ENCODE measurements around the gene MAP1LC3B.

The MAP1LC3B gene

DNA sequence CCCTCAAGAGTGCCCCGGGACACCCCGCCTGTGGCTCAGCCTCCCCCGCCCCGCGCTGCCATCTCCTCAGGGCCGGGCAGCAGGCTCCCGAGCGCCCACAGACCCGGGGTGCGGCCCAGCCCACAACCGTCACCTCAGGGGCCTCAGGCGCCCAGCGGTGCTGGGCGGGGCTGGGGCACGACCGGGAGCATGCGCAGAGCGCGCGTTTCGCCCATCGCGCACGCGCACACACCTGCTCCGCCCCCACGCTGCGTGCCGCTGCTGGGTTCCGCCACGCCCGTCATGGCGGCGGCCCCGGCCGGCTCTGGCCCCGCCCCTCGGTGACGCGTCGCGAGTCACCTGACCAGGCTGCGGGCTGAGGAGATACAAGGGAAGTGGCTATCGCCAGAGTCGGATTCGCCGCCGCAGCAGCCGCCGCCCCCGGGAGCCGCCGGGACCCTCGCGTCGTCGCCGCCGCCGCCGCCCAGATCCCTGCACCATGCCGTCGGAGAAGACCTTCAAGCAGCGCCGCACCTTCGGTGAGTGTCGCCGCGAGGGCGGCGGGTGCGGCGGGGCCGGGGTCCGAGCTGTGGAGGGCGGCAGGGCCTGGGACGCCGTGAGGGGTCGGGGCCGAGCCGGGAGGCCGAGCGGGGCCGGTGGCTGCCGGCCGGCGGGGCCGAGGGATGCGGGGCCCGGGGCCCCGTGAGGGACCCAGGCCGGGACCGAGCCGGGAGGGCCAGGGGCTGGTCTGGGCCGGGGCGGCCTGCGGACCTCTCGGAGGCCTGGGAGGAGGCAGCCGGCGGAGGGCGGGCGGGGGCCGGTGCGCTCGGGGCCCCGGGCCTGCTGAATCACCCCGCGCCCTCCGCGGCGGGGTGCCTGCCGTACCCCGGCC, at the start of gene MAP1LC3B:
Gene MAP1LC3B (plus strand): TSS at position 387 of the 871 bp plus-strand sequence. CDS start 92 bp downstream, at position 479.
- in situ Hi-C loops (cut with MboI; ENCODE audit: low sequenced_read_pairs) = no loop called here

DNA sequence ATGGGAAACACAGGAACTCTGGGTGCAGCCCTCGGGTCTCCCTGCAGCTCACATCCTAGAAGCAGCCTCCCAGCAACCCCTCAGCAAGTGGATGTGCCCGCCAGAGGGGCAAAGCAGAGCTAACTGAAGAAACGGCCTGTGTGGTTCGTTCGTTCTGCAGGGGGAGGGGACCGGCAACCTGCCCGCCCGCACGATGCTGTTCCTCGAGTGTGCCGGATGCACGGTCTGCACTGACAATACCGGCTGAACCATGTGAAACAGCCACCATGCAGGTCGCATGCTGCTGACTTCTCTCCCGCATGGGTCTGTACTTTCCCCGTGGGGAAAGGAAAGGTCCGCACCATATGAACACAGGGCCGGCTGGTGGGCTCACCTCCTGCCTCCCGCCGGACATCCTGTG, 49.6 kb upstream of the MAP1LC3B start:
- in situ Hi-C loops (cut with MboI; ENCODE audit: low sequenced_read_pairs) = no loop called here

DNA sequence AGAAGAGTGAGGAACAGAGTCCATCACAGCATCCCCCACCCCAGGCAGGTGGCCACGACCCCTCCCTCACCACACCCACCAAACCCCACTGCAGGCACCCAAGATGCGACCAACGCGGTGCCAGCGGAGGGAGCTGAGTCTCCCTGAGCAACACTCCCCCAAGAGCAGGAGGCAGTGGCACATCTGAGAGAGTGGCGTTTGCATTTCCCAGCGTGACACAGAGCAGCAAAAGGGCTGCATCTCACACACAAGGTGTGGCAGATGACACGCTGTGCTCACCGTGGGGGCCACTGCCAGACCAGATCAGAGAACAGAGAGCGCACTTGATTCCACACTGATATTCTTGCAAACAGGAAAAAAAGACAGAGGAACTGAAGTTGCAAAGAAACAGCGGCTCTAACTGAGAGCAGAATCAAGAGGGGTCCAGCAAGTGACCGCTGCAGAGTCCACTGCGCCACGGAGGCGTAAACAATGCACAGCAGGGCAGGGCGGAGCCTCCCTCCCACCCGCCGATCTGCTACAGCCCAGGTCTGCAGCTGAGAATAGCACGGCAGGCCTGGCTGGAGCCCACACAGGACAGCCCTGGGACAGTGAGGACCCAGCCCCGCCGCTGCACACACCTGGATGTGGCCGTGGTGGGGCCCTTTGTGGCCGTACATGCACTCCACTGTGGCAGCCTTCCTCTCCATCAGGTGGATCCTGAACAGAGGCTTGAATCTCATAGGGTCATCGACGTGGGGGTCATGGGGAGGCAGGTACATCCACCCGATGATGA, 49.0 kb upstream of the MAP1LC3B start:
- in situ Hi-C loops (cut with MboI; ENCODE audit: low sequenced_read_pairs) = no loop called here

DNA sequence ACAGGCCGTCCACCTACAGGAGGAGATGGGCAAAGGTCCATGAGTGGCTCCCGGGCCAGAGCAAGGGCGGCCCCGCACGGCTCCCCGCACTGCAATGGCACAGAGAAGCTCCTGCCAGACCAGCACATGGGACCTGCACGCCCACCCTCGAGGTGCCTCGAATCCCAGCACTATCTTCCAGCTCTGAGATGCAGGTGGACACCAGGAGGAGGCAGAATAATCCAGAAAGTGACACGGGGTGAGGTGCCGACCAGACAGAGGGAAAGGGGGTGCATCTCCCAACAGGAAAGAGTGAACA, 48.4 kb upstream of the MAP1LC3B start:
- in situ Hi-C loops (cut with MboI; ENCODE audit: low sequenced_read_pairs) = no loop called here

DNA sequence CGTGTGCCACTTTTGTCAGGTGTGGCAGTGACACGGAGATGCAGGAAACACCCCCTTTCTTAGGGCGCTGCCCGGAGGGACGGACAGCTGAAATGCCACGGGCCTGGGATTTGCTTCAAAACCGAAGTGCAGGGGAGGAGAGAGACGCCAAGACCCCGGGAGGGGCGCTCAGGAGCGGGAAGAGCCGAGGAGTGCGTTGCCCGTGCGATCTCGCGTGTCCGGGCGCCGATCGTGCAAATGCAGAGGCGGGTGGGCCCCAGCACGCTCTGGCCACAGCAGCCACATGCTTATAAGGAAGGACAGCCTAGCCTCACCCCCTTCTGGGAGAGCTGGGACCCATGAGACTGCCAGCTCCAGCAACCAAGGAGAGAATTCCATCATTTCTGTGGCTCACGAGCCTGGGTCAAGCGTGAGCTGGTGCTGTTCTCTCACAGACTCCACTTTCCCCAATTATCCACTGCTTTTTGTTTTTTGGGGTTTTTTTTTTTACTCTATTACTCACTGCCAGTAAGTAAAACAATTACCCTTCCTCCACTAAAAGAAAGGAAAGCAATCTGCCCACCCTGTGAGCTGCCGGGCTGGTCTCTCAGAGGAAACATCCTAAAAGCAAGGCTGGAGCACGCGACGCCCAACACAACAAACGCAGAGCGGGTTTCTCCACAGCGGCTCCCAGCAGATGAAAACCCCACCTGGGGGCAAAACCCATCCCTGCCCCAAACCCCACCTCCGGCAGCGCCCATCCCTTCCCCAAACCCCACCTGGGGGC, 47.8 kb upstream of the MAP1LC3B start:
- in situ Hi-C loops (cut with MboI; ENCODE audit: low sequenced_read_pairs) = no loop called here

DNA sequence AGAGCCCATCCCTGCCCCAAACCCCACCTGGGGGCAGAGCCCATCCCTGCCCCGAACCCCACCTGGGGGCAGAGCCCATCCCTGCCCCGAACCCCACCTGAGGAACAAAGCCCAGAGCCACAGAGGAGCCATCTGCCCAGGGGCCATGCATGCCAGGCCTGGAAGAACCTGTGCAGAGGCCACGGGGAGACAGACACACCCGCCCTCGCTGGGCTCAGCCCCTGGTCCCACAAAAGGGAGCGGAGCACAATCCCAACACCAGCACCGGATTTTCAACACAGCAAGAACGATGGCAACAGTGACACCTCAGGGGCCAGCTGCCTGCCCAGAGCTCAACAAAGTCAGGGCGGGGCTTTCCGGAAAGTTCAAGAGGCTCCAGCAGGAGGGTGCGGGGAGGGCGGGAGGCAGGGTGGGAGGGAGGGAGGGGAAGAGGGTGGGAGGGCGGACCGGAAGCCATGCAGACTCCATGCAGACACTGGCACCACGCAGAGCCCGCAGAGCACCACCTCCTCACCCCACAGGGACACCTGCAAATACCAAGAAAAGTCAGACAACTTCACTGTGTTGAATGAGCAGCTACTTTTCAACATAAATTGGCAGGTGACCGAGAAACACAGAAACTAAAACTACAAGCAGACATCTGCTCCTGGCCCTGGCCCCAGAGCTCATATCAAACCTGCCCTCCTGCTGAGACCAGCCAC, 47.1 kb upstream of the MAP1LC3B start:
- in situ Hi-C loops (cut with MboI; ENCODE audit: low sequenced_read_pairs) = no loop called here

DNA sequence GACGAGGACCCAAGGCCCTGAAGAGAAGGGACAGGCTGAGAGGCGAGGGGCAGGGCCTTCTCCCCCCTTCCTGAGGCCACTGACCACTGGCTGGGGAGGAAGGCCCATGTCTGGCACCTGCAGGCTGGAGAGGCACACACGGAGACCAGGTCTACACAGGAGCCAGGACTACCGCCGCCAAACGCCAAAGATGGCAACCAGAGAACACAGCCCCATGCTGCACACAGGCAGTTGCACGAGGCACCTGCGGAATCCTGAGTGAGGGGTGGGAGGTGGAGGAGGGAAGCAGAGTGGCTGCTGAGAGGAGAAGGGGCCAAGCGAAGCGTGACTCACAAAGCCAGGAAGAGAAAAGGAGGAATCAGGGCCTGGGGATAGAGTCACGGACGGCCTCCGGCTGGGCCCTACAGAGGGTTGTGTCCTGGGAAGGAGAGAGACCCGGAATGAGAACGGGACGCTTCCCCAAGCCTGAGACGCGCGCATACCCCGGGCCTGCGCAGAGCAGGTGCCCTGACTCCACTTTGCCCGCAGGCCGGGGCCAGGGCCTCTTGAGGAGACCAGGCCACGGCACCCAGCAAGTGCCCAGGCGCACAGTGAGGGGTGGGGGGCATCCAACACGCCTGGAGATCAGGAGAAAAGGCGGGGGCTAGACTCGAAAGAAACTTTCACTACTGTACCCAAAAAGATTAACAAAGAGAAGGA, 46.3 kb upstream of the MAP1LC3B start:
- in situ Hi-C loops (cut with MboI; ENCODE audit: low sequenced_read_pairs) = no loop called here

DNA sequence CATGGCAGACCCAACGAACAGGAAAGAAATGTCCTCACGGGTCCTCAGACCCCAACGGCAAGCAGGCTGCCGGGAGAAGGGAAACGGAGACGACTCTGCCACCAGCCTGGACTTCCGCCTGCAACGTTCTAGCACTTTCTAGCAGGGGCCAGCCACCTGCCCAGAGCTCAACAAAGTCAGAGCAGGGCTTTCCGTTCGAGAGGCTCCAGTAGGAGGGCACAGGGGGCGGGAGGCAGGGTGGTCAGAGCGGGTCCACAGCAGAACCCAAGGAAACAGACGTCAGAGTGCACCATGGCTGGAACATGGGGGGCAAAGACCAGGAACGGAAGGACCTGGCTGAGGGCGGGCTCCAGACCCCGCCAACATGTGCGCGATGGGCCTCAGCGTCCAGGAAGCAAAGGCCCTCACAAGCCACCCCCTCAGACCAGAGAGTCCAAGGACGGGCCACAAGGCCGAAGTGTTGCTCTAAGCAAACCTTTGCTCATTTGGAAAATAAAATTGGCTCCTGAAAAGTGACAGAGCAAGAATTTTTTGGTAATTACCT, 45.5 kb upstream of the MAP1LC3B start:
- in situ Hi-C loops (cut with MboI; ENCODE audit: low sequenced_read_pairs) = no loop called here

DNA sequence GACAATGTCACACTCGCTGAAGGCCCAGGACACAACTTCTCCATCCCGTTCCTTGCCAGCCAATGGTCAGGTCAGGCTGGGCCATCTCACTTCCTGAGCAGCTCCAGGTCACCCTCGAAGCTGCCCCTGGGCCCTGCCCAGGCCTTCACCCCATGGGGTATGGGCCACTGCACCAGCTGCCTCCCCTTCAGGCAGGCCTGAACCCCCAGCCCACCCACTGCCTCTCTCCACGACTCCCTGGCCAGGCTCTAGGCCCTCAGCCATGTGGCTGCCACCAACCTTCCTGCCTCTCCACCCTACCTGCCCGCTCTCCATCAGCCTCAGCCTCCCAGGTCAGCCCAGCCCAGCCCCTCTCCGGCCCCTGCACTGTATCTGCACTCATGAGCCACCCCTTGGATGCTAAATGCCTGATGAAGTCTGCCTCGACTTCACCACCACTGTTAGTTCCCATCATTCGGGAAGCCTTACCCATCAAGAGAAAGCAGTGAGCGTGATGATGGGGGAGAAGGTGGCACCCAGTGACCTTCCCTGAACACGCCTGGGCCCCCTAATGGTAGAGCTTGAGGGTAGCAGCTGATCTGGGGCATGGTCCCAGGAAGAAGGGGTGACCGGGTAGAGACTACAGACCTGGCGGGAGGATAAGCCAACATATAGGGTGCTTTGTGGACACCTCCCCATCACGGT, 44.1 kb upstream of the MAP1LC3B start:
- in situ Hi-C loops (cut with MboI; ENCODE audit: low sequenced_read_pairs) = no loop called here

DNA sequence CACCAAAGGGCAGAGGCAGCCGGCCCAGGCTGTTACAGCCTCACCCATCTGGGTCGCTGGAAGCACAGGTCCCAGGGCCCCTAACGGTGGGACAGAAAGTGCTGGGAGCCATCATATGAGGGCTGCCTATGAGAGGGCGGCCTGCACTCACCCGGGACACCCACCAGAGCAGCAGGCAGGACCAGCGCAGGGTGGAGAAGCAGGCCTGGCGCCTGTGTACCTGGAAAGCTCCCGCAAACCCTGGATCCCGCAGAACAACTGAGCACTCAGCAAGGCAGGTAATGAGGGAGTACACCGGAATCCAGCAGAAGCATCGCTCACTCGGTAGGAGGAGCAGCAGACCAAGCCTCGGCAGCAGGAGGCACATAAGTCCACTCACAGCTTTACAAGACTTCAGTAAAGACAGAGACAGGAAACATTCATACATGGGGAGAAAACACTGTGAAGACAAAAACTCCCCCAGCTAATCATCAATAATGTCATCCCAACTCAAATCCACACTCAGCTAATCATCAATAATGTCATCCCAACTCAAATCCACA, 43.4 kb upstream of the MAP1LC3B start:
- in situ Hi-C loops (cut with MboI; ENCODE audit: low sequenced_read_pairs) = no loop called here

DNA sequence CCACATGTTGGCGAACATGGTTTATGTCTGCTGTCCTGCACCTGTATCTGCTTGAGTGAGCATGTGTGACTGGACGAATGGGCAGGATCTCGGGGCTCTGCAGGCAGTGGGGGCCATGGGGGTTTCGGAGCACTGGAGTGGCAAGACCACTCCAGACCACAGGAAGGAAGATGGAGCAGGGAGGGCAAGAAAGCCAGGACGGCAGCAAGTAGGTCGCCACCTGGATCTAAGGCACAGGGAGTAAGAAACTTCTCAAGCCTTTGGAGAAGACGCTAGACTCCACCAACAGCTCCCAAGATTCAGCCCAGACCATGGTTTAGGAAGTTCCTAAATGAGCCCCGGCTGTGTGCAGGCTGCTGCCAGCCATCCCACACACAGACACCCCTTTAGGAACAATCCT, 42.1 kb upstream of the MAP1LC3B start:
- in situ Hi-C loops (cut with MboI; ENCODE audit: low sequenced_read_pairs) = no loop called here

DNA sequence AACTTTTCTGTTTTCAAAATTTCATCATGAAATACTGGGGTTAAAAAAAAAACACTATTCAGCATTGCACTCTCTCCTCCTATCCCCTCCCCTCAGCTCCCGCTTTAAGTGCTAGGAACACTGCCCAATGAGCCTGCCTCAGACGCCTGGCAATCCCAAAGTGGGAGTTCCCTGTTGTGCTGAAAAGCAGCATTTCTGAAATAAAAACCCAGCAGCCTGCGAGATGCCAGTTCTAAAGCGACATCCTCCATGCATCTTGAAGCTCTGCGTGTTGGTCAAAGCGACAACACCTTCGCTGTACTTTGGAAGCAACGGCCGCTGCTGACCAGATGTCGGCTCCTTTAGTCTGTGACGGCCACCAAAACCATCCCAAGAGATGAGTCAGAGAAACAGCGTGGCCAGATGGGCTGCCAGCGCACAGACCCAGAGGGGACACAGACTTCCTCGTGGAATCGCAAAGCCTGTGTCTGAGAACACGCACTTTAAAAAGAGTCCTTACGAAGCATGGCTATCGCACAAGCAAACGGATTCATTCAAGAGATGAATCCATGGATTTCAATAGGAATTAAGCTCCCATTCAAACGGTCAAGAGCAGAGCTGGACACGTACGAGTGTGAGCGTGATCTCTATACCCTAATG, 41.3 kb upstream of the MAP1LC3B start:
- in situ Hi-C loops (cut with MboI; ENCODE audit: low sequenced_read_pairs) = no loop called here

DNA sequence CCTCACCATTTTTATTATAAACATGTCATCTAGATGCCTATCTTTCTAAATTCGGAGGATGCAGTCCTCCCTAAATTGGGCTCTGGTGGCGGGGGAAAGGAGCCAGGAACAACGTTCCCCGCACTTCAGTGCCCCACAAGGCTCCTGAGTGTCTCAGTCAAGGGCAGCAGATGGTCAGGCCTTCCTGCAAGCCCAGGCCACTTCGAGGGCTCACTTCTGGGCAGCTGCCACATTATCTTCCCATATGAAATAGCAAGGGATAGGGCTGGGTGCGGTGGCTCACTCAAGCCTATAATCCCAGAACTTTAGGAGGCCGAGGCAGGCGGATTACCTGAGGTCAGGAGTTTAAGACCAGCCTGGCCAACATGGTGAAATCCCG, 40.8 kb upstream of the MAP1LC3B start:
- in situ Hi-C loops (cut with MboI; ENCODE audit: low sequenced_read_pairs) = no loop called here

DNA sequence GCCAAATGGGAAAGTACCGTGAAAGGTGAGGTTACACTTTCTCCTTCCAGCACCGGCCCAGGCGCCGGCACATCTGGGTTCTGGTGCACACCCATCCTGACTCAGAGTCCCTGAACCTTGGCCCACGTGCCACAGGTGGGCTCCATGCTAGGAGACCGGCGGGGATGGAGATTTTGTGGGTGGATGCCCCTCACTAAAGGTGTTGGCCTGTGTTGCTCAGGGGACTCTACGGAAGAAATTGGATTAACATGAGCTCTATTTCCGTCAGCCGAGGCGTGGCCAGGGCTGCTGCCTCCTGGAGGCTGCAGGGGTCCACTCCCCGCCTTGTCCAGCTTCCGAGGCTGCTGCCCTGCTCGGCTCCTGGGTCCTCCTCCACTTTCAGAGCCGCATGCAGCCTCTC, 39.3 kb upstream of the MAP1LC3B start:
- in situ Hi-C loops (cut with MboI; ENCODE audit: low sequenced_read_pairs) = no loop called here

DNA sequence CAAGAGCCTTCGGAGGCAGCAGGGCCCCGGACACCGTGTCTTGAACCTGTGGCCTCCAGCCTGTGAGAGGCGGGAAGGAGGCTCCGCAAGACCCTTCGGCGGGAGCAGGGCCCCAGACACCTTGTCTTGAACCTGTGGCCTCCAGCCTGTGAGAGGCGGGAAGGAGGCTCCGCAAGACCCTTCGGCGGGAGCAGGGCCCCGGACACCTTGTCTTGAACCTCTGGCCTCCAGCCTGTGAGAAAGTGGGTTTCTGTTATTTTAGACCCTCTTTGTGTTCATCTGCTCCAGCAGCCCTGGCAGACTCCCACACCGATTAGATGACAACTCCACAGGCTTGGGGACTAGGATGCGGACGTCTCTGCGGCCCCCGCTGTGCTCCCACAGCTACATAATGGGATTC, 38.5 kb upstream of the MAP1LC3B start:
- in situ Hi-C loops (cut with MboI; ENCODE audit: low sequenced_read_pairs) = no loop called here

DNA sequence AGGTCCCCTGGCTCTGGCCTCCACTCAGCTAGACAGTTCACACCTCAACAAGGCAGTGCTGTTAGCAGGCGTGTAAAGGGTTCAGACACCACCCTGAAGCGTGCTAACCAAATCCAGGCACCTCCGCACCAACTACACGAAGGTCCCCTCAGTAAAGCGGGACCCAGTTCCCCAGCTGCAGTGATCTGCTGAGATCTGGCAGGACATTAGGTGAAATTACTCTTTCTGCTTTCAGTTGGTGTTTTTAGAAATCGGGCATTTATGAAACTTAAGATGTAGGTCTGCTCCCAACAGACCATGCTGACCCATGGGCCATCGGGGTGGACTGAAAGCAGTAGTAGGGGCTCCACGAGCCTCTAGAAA, 35.7 kb upstream of the MAP1LC3B start:
- in situ Hi-C loops (cut with MboI; ENCODE audit: low sequenced_read_pairs) = no loop called here

DNA sequence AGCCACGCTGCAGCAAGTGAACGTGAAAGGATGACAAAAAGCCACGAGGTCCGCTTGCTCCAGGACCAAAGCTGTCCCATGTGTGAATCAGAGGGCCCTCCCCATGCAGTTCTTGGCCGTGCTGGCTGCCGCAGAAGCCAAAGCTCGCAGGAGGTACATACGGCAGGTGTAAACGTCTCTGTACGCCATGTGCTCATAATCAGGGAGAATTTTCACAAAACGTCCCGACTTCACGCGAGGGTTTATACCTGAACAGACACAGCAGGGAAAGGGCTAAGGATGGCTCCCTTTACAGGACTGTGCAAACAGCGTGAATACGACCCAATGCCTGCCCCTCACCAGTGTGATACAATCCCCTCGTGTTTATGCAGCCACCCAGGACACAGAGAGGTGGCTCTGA, 33.9 kb upstream of the MAP1LC3B start:
- in situ Hi-C loops (cut with MboI; ENCODE audit: low sequenced_read_pairs) = no loop called here

DNA sequence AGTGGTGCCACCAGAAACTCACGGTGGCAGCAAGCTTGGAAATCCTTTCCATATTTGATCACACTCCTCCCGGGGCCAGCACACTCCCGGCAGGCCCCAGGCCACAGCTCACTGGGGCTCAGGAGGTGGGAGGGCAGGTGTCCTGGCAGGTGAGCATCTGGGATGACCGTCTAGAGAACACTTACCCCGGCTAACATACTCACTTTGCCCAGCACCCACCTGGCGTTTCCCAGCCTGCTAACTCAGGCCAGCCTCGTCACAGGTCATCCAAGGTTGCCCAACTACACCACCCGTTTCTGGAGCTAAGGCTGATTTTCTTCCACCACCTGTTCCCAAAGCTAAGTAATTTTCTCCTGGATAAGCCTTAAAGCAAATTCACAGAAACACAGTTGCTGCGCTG, 33.4 kb upstream of the MAP1LC3B start:
- in situ Hi-C loops (cut with MboI; ENCODE audit: low sequenced_read_pairs) = no loop called here

DNA sequence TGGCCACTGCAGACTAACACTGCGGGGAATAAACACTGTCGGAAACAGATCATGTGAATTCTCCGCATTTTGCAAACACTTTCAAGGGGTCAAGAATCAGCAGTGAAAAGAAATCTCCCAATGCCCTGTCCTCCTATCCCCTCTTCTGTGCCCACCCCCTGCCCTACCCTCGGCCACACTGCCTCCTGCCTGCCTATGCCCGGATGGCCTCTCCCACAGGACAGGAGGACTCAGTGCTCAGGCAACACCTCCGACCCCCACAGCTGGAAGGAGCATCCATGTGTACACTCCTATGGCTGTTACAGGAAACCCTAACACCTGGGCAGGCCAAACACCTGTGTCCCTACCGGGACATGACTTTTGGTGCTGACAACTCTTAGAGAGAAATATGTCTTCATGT, 33.0 kb upstream of the MAP1LC3B start:
- in situ Hi-C loops (cut with MboI; ENCODE audit: low sequenced_read_pairs) = no loop called here

Data from HL-60/S4 treated with phorbol 12-myristate 13-acetate at 8.2 ng/mL for 4 days and 3 days (cell line).